HUES48 (cell line): ENCODE results near the gene OR7G2.
"Not testable (repeated sequence)": the region's sequence is repeated elsewhere in the genome, so short reads cannot be mapped to it uniquely, and the experiment has no call there.

ENCODE experiments used
- H3K27ac ChIP-seq: one replicate; pipeline ENCODE4 v1.7.0; 2013; ENCODE audit warnings: low read depth, low read length, inconsistent platforms
- H3K27me3 ChIP-seq: 2 replicates; pipeline ENCODE4 v1.6.1; 2013; ENCODE audit warnings: mild to moderate bottlenecking, low read length; ENCODE audit not compliant: control insufficient read depth, insufficient read depth
- H3K36me3 ChIP-seq: 2 replicates; pipeline ENCODE4 v1.6.1; 2013; ENCODE audit warnings: low read length; ENCODE audit not compliant: control insufficient read depth, insufficient read depth
- H3K4me1 ChIP-seq: 2 replicates; pipeline ENCODE4 v1.6.1; 2013; ENCODE audit warnings: mild to moderate bottlenecking, low read length; ENCODE audit not compliant: control insufficient read depth, insufficient read depth
- H3K4me3 ChIP-seq: 2 replicates; pipeline ENCODE4 v1.5.1; 2013; ENCODE audit warnings: mild to moderate bottlenecking, low read depth, low read length
- H3K9ac ChIP-seq: 2 replicates; pipeline ENCODE4 v1.6.1; 2013; ENCODE audit warnings: mild to moderate bottlenecking, low read depth, low read length, moderate library complexity
- H3K9me3 ChIP-seq: 2 replicates; pipeline ENCODE4 v1.6.1; 2013; ENCODE audit warnings: low read length; ENCODE audit not compliant: control insufficient read depth, insufficient read depth

OR7G2 gene

DNA sequence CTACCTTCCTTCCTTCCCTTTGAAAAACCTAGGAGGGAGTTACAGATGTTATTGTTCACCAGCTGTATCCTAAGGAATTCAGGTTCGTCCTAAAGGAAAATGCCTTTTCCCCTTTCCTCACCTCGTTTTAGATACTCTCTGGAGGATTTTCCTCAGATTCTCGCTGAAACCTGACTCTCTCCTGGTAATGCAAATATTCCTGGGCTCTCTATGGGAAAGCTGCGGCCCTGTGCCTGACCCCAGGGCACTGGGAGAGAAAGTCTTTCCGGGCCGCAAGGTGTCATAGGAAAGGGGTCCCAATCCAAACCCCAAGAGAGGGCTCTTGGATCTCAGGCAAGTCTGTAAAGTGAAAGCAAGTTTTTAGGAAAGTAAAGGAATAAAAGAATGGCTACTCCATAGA is 33.5 kb downstream of the OR7G2 start:
- peak overlapping the region; percentile 77 for H3K27ac ChIP-seq
- H3K9me3 ChIP-seq, result no peaks in the 10 kb centered on the region
- H3K9ac ChIP-seq, result no peak overlapping the region
- H3K4me1 ChIP-seq, result peaks cover 23% of the 10 kb centered on the region
- H3K4me3 ChIP-seq, result no peak overlapping the region
- no peaks in the 10 kb centered on the region for H3K27me3 ChIP-seq
- no peaks in the 10 kb centered on the region for H3K36me3 ChIP-seq

- H3K27ac ChIP-seq, H3K9ac ChIP-seq, H3K4me3 ChIP-seq, H3K9me3 ChIP-seq, H3K27me3 ChIP-seq, H3K36me3 ChIP-seq: not testable (repeated sequence)
- H3K4me1 ChIP-seq, result peaks cover 23% of the 10 kb centered on the region
Observed at GRCh38 chr19:9071720-9072119, 35.6 kb downstream of the OR7G2 start.

- Histone ChIP-seq H3K9me3 (no peaks in the 10 kb centered on the region), H3K27me3 (no peaks in the 10 kb centered on the region), H3K4me3 (no peak overlapping the region), H3K27ac (peak overlapping the region; percentile 77), H3K9ac (0 out of 2 replicates have a peak overlapping the region, but pooled peaks have one; percentile 30), H3K36me3 (no peaks in the 10 kb centered on the region), H3K4me1 (peaks cover 19% of the 10 kb centered on the region)
Observed at GRCh38 chr19:9070066-9070465, 37.2 kb downstream of the OR7G2 start.

DNA sequence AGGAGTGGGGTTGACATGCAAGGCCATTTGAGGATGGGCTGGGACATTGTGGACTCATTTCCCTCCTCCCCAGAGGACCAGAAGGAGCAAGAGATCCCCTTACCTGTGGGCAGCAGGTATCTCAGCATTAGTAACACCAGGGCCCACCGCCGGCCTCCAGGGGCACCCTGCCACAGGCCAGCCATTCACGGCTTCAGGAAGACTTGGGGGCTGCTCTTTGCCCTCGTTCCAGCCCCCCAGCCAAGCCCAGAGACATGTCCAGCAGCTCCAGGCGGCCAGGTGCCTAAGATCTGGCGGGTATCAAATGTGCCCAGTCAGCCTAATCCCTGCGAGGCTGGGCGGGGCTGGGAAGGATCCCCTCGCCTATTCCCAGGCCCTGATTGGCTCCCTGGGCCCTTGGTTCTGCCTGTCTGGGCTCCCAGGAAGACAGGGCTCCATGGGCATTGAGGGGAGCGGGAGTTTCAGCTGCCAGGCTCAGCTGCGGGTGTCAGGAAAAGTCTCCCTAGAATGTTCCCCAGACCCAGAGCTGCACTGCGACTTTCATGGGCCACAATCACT is 41.7 kb downstream of the OR7G2 start:
- H3K27me3 ChIP-seq, result no peaks in the 10 kb centered on the region
- no peaks in the 10 kb centered on the region for H3K36me3 ChIP-seq
- no peak overlapping the region for H3K9ac ChIP-seq
- H3K4me3 ChIP-seq, result no peak overlapping the region
- 0 out of 2 replicates have a peak, but pooled peaks cover 9% of the 10 kb centered on the region for H3K4me1 ChIP-seq
- H3K9me3 ChIP-seq, result no peaks in the 10 kb centered on the region
- no peak overlapping the region for H3K27ac ChIP-seq

DNA sequence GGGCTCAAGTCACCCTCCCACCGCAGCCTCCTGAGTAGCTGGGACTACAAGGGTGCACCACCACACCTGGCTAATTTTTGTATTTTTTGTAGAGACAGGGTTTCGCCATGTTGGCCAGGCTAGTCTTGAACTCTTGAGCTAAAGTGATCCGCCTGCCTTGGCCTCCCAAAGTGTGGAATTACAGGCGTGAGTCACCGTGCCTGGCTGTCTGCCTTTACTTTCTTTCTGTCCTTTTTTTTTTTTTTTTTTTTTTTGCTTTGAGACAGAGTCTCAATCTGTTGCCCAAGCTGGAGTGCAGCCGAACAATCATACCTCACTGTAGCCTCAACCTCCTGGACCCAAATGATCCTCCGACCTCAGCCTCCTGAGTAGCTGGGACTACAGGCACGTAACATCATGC is 45.4 kb downstream of the OR7G2 start:
- H3K4me1 ChIP-seq, result no peaks in the 10 kb centered on the region
- H3K9ac ChIP-seq, result no peak overlapping the region
- no peaks in the 10 kb centered on the region for H3K9me3 ChIP-seq
- no peak overlapping the region for H3K27ac ChIP-seq
- no peak overlapping the region for H3K4me3 ChIP-seq
- H3K36me3 ChIP-seq, result no peaks in the 10 kb centered on the region
- H3K27me3 ChIP-seq, result no peaks in the 10 kb centered on the region

DNA sequence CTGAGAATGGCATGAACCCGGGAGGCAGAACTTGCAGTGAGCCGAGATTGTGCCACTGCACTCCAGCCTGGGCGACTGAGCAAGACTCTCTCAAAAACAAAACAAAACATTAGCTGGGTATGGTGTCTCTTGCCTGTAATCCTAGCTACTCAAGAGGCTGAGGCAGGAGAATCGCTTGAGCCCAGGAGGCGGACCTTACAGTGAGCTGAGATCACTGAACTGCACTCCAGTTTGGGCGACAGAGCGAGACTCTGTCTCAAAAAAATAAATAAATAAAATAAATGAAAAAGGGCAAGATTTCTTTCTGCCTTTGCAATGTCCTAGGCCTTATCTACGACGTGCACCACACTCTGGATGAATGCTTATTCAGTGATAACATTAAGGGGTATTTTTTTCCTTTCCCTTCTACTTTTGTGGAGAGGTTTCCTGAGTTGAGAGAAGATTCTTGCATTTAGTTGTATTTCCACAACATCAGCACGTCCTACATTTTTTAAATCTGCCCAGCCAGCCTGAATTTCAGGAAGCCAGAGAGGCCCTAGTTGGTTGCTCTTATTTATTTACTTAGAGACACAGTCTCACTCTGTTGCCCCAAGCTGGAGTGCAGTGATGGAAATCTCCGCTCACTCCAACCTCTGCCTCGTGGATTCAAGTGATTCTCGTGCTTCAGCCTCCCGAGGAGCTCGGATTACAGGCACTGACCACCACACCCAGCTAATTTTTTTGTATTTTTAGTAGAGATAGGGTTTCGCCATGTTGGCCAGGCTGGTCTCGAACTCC is 46.5 kb downstream of the OR7G2 start:
- Histone ChIP-seq H3K4me3 (no peak overlapping the region), H3K27ac (no peak overlapping the region), H3K36me3 (no peaks in the 10 kb centered on the region), H3K9ac (no peak overlapping the region), H3K4me1 (no peaks in the 10 kb centered on the region), H3K27me3 (no peaks in the 10 kb centered on the region), H3K9me3 (no peaks in the 10 kb centered on the region)

GRCh38 chr19:9058905-9059667 is 48.2 kb downstream of the OR7G2 start:
- Histone ChIP-seq H3K27me3 (no peaks in the 10 kb centered on the region), H3K36me3 (no peaks in the 10 kb centered on the region), H3K9ac (no peak overlapping the region), H3K4me1 (no peaks in the 10 kb centered on the region), H3K4me3 (no peak overlapping the region), H3K27ac (no peak overlapping the region), H3K9me3 (0 out of 2 replicates have a peak, but pooled peaks cover 3% of the 10 kb centered on the region)

GRCh38 chr19:9057505-9058258 is 49.6 kb downstream of the OR7G2 start:
- no peaks in the 10 kb centered on the region for H3K36me3 ChIP-seq
- H3K27me3 ChIP-seq, result no peaks in the 10 kb centered on the region
- H3K4me3 ChIP-seq, result no peak overlapping the region
- no peak overlapping the region for H3K9ac ChIP-seq
- no peak overlapping the region for H3K27ac ChIP-seq
- H3K4me1 ChIP-seq, result no peaks in the 10 kb centered on the region
- 0 out of 2 replicates have a peak, but pooled peaks cover 6% of the 10 kb centered on the region for H3K9me3 ChIP-seq

DNA sequence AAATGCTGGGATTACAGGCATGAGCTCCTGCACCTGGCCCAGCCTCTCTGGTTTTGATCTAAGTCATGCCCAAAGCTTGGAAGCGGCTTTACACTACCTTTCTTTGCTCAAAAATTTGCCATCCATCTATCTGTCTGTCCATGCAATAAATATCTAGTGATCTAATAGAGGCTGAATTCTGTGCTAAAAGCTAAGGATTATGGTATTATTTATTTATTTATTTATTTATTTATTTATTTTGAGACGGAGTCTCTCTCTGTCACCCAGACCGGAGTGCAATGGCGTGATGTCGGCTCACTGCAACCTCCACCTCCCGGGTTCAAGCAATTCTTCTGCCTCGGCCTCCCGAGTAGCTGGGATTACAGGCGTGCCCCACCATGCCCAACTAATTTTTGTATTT is 51.1 kb downstream of the OR7G2 start:
- not testable (repeated sequence) for H3K36me3 ChIP-seq, H3K4me3 ChIP-seq, H3K9me3 ChIP-seq, H3K4me1 ChIP-seq, H3K27me3 ChIP-seq, H3K9ac ChIP-seq
- H3K27ac ChIP-seq, result peak overlapping the region; percentile 74

- no peaks in the 10 kb centered on the region for H3K27me3 ChIP-seq
- H3K9ac ChIP-seq, result no peak overlapping the region
- no peaks in the 10 kb centered on the region for H3K36me3 ChIP-seq
- H3K9me3 ChIP-seq, result 0 out of 2 replicates have a peak, but pooled peaks cover 6% of the 10 kb centered on the region
- H3K27ac ChIP-seq, result peak overlapping the region; percentile 74
- no peak overlapping the region for H3K4me3 ChIP-seq
- no peaks in the 10 kb centered on the region for H3K4me1 ChIP-seq
Observed at GRCh38 chr19:9054765-9055164, 52.5 kb downstream of the OR7G2 start.
